Panc1 (cell line): ENCODE measurements around the gene NPM1.

Experiments used
- SIN3A ChIP-seq: IDR thresholded peaks from 2 replicates; pipeline ENCODE4 v1.6.1; 2012; ENCODE audit warnings: low read depth, mild to moderate bottlenecking, low read length, moderate library complexity, borderline replicate concordance; ENCODE audit not compliant: insufficient read depth
- TCF7L2 ChIP-seq: IDR thresholded peaks from 2 replicates; pipeline ENCODE4 v1.6.1; 2011; ENCODE audit warnings: mild to moderate bottlenecking, low read depth, low read length, inconsistent platforms
- TF ChIP-seq, protein P1 (sequence below): fragments of 450-650 bp; IDR thresholded peaks from 2 replicates; pipeline ENCODE4 v1.5.1; 2017; ENCODE audit warnings: mild to moderate bottlenecking
- TF ChIP-seq, protein P2 (sequence below), 2 experiments: IDR thresholded peaks; 2 replicates each; pipeline ENCODE4 v1.6.1; 2011 to 2012; ENCODE audit warnings: low read depth in 2 of 2, control low read depth in 1 of 2, low read length in 1 of 2, mild to moderate bottlenecking in 1 of 2, moderate library complexity in 1 of 2; ENCODE audit not compliant: insufficient read depth in 1 of 2

DNA sequence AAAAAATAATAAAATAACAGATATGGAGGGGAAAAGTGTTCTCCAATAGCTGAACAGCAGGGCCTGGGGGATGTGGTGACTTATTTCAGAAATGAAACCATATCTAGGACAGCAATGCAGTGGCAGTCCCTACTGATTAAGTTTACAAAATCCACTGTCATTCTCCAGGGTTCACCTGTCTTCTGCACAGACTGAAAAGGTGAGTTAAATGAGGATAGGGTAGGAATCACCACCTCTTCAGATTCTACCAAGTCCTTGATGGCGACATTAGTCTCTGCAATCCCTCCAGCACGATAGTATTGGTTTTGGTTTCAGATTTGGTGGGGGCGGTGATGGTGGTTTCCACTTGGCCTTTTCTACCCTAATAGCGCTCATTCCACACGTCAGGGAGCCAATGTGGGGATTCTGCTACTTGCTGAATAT lies 32.3 kb upstream of the NPM1 start:
- TF ChIP-seq, protein P1, sequence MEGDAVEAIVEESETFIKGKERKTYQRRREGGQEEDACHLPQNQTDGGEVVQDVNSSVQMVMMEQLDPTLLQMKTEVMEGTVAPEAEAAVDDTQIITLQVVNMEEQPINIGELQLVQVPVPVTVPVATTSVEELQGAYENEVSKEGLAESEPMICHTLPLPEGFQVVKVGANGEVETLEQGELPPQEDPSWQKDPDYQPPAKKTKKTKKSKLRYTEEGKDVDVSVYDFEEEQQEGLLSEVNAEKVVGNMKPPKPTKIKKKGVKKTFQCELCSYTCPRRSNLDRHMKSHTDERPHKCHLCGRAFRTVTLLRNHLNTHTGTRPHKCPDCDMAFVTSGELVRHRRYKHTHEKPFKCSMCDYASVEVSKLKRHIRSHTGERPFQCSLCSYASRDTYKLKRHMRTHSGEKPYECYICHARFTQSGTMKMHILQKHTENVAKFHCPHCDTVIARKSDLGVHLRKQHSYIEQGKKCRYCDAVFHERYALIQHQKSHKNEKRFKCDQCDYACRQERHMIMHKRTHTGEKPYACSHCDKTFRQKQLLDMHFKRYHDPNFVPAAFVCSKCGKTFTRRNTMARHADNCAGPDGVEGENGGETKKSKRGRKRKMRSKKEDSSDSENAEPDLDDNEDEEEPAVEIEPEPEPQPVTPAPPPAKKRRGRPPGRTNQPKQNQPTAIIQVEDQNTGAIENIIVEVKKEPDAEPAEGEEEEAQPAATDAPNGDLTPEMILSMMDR: no peak
- TF ChIP-seq, protein P2, sequence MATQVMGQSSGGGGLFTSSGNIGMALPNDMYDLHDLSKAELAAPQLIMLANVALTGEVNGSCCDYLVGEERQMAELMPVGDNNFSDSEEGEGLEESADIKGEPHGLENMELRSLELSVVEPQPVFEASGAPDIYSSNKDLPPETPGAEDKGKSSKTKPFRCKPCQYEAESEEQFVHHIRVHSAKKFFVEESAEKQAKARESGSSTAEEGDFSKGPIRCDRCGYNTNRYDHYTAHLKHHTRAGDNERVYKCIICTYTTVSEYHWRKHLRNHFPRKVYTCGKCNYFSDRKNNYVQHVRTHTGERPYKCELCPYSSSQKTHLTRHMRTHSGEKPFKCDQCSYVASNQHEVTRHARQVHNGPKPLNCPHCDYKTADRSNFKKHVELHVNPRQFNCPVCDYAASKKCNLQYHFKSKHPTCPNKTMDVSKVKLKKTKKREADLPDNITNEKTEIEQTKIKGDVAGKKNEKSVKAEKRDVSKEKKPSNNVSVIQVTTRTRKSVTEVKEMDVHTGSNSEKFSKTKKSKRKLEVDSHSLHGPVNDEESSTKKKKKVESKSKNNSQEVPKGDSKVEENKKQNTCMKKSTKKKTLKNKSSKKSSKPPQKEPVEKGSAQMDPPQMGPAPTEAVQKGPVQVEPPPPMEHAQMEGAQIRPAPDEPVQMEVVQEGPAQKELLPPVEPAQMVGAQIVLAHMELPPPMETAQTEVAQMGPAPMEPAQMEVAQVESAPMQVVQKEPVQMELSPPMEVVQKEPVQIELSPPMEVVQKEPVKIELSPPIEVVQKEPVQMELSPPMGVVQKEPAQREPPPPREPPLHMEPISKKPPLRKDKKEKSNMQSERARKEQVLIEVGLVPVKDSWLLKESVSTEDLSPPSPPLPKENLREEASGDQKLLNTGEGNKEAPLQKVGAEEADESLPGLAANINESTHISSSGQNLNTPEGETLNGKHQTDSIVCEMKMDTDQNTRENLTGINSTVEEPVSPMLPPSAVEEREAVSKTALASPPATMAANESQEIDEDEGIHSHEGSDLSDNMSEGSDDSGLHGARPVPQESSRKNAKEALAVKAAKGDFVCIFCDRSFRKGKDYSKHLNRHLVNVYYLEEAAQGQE (IDR thresholded peaks at IDR 0.05; ENCODE audit: insufficient read depth in 1 of 2, low read depth in 2 of 2, low read length in 1 of 2): no peak
- TF ChIP-seq TCF7L2 (no peak), SIN3A (no peak)
